ENCODE results near the gene SLC25A48.

The SLC25A48 gene

GRCh38 chr5:135934939-135935338 is 100.5 kb downstream of the SLC25A48 start:
- DNase-seq: no peak

GRCh38 chr5:135937245-135937911 is 102.9 kb downstream of the SLC25A48 start:
- no peak for DNase-seq
